Glomerular visceral epithelial cell (primary cell): ENCODE results near the gene TNFSF11.
"Not testable (repeated sequence)": the region's sequence is repeated elsewhere in the genome, so short reads cannot be mapped to it uniquely, and the experiment has no call there.

Experiments used
- DNase-seq: peaks from one replicate; pipeline ENCODE4 v3.0.0-alpha.2; 2016; ENCODE audit errors: extremely low spot score

TNFSF11 gene

GRCh38 chr13:42560320-42560719 is 13.6 kb upstream of the TNFSF11 start:
- DNase-seq, result not testable (repeated sequence)

DNA sequence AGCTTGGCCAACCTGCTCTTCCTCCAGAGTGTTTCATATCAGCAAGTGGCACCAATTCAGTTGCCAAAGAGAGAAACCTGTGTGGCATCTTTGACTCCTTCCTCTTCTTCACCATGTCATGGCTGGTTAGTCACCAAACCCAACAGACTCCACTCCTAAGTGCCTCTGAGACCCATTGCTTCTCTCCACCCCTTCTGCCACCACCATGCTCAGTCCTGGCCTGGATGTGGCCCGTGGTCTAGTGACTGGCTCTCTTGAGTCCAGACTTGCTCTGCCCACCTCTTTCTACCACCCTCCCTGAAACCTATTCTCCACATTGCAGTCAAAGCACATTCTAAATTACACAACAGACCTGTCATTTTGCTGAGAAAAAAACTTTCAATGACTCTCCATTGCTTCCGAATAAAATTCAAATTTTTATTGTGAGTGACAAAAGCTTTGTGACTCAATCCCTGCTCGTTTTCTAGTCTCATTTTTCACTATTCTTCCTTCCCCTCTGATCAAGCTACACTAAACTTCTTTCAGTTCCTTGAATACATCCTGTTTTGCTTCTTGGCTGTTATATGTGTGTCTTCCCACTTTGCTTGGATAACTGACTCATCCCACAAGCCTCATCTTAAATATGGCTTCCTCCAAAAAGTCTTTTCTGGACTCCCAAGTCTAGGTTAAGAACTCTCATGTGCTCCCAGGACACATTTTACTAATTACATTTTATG is 12.0 kb upstream of the TNFSF11 start:
- DNase-seq, result no peak

DNA sequence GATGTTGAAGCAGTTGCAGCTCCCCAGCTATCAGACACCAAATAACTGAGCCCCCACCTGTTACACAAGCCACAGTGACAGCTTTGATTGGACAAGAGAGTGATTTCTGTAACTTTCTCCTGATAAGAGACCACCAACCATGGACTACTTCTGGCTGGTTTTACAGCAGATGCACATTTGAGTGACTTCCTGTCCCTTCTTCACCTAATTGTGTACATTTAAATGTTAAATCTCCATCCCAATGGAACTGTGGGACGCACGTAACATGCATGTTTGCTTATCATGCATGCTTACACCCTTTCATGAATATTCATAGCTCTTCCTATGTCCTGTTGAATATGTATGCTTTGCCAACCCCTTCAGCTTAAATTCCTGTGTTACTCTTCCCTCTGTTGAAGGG is 6.0 kb upstream of the TNFSF11 start:
- no peak for DNase-seq

- DNase-seq, result no peak
These were observed 4.2 kb upstream of the TNFSF11 start for GRCh38 chr13:42569576-42570344.

DNA sequence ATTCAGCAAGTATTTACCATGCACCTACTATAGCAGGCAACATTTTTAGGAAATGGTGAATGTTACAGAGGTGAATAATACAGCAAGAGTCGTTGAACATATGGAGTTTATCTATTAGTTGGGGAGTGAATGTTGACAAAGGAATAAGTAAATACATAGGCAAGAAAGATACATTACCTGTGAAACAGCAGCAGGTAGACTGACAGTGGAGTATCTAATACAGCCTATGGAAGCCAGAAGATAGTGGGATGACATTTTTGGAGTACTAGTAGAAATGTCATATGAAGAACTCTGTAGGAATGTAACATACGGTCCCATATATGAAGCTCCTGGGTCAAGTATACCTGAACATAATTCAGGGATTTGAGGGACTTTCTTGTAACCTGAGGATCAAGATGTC is 2.1 kb upstream of the TNFSF11 start:
- no peak for DNase-seq

GRCh38 chr13:42574435-42575311 is 721 bp downstream of the TNFSF11 start:
- DNase-seq, result no peak

DNA sequence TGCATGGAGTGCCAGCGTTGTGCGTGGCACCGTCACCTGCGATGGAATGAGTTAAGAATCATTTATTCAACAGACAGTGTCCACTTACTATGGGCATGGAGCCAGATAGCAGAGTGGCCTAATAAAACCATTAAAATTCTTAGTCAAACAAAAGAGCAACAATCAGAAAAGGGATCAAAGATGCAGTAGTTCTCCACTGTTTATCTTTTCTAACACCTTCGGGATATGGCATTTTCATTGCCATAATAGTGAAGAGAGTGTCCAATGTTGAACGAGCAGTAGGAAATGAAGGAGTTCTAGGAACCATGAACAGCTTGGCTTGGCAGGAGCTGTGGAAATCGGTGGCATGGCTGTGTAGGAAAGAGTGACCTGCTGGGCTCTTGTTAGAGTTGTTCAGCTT is 2.0 kb downstream of the TNFSF11 start:
- DNase-seq, result no peak

DNA sequence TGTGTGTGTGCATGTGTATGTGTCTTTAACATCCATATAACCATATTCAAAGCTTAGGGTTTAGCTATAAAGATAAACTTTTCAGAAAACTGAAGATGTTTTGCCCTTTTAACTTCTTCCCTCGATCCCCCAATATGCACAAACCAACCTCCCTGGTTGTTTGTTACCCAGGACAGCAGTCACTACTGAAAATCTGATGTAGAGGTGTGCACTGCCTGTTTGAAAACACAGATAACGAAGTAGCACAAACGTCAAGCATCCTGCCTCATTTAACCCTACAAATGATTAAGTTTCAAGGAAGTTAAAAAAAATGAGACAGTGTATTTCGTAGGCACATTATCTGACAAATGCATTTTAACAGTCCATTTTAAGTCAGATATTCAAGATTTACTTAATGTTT is 3.6 kb downstream of the TNFSF11 start:
- no peak for DNase-seq

DNA sequence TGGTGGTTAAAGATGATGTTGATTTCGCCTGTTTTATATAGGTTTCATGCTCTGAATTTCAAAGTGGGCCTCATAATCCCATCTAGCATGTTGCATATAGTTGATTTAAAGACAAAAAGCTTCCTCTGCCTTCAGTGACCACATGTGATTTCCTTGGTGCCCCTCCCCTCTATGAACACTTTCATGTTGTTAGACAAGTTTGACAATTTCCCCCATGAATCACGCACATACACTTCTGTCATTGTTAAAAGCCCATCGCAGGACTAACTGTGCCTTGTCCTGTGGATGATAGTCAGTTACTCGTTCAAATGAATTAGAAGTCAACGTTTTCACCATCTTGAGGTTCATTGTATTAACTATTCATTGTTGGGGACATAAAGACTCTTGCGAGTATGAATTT is 6.7 kb downstream of the TNFSF11 start:
- no peak for DNase-seq

DNA sequence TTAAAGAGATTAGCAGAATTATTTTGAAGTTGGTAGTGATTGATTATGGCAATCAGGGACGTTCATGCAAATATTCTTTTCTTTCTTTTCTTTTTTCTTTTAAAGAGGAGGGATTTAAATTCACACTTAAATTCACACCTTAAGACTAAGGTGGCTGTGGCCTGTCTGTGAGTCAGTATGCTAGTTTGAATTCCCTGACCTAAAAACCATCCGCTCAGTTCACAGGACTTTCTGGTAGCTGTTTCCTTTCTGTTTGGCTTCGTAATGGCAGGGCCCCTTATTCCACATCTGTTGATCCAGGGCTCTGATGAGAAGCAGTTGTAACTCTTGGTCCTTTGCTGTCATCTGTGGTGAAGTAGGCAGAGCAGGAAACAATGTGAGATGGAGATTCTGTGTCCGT is 7.5 kb downstream of the TNFSF11 start:
- DNase-seq, result no peak

- DNase-seq, result no peak
These were observed 17.6 kb downstream of the TNFSF11 start for GRCh38 chr13:42591602-42592001.

- no peak for DNase-seq
These were observed 19.3 kb downstream of the TNFSF11 start for GRCh38 chr13:42592915-42593900.

DNA sequence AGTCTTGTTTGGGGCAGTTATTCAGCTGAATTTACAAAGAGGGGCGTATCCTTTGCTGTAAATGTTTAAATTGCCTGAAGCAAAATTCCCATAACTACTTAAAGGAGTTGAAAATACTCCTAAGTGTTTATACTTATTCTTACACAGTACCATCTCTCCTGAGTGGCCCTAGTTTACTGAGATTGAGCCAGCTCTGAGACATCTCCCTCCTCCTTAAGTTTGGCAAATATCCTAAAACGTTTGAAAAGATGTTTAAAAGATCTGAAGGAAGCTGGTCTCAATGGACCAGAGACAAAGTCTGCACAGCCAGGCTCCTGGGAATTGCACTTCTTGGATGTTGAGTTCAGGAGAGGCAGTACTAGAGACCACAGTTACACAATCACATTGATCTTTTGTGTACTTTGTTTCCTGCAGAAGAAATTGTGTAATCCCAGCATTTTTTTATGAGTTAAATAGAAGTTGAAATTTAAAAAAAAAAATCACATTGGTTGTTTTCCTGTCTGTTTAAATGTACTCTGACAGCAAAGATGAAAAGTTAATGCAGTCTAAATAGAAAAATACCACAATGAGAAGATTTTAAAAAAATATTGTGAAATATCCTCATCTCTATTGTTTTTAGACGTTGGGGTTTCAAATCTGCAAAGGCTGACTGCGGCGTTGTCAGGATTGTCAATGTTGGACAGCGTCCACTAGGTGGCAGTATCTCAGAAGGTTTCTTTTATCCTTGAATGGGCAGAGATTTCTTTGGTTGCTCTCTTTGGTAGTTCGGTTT is 20.7 kb downstream of the TNFSF11 start:
- DNase-seq, result peak; percentile 64

GRCh38 chr13:42595253-42595571 is 21.3 kb downstream of the TNFSF11 start:
- no peak for DNase-seq

- DNase-seq, result no peak
These were observed 23.6 kb downstream of the TNFSF11 start for GRCh38 chr13:42597505-42597904.

- DNase-seq, result no peak
These were observed 27.0 kb downstream of the TNFSF11 start for GRCh38 chr13:42600943-42601342.

- DNase-seq, result no peak
These were observed 29.0 kb downstream of the TNFSF11 start for GRCh38 chr13:42602906-42603305.

- no peak for DNase-seq
These were observed 29.6 kb downstream of the TNFSF11 start for GRCh38 chr13:42603571-42603970.

DNA sequence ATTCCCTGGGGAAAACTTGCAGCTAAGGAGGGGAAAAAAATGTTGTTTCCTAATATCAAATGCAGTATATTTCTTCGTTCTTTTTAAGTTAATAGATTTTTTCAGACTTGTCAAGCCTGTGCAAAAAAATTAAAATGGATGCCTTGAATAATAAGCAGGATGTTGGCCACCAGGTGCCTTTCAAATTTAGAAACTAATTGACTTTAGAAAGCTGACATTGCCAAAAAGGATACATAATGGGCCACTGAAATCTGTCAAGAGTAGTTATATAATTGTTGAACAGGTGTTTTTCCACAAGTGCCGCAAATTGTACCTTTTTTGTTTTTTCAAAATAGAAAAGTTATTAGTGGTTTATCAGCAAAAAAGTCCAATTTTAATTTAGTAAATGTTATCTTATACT is 33.6 kb downstream of the TNFSF11 start:
- DNase-seq, result no peak

DNA sequence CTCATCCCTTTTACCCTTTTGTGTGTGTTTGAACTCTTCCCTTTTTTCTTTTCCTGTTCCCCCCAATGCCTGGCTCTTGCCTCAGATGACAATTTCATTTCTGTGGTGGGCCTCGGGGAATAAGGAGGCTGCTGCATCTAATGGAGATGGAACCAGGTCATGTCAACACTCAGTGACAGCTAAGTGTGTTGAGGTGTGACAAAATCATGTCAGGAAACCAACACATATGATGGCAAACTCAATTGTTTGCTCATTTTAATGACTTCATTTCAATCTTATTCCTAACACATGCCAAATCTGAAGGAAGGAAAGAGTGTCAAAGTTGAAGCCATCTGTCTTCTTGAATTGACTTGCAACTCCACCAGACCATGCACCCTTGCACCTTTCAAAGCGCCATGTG is 36.7 kb downstream of the TNFSF11 start:
- DNase-seq, result no peak
